Measurements from ENCODE around the gene KRTAP10-5.
"Not testable (repeated sequence)": the region's sequence is repeated elsewhere in the genome, so short reads cannot be mapped to it uniquely, and the experiment has no call there.

Gene KRTAP10-5

DNA sequence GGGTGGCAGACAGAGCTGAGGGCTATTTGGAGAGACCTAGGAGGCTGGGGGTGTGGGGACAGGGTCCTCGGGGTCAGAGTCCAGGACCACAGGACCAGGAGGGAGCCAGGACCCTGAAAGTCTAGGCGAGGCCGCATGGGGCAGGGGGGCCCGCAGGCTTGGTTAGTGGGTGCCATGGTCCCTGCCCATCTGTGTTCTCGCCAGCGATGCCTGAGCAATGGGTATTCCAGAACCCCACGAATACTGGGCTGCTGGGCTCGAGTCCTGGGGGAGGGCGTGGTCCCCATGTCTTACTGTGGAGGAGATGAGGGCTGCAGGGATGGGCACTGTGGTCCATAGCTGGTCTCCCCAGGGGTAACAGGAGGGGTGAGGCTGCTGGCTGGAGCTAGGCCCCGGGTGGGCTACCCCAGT lies 9.9 kb upstream of the KRTAP10-5 start:
- no peak for DNase-seq

DNA sequence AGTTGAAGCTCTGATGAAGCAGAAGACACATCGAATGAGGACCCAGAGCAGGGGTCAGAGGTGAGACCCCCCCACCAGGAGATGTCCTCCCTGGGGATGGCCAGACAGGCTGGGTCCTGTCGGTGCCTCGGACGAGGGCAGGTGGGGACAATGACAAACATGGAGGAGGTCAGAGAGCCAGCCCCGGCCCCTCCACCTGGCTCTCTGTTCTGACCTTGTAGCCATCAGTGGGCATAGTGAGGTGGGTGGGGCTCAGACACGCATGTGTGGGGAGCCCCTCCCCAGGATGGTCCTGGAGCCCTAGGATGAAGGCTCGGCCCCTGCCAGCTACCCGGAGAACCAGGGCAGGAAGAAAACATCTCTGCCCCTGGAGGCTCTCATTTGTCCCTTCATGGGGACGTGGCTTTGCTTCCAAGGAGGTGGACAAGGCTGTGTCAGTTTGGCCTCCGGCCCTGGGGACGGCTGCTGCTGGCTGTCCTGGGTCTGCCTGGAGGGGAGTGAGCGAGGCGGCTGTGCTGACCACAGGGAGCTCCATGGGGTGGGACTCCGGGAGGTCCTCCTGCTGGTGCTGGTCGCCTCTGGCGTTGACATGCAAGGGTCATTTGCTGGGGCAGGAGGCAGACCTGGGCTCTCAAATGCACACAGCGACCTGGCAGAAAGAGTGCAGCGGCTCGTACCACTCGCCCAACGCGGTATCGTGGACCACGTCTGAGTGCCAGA lies 9.3 kb upstream of the KRTAP10-5 start:
- DNase-seq = no peak

GRCh38 chr21:44589094-44589493 lies 8.7 kb upstream of the KRTAP10-5 start:
- no peak for DNase-seq

GRCh38 chr21:44585892-44586291 lies 5.5 kb upstream of the KRTAP10-5 start:
- no peak for DNase-seq

GRCh38 chr21:44583800-44584147 lies 3.4 kb upstream of the KRTAP10-5 start:
- no peak for DNase-seq

- DNase-seq = no peak
Measured at GRCh38 chr21:44583089-44583799, 2.8 kb upstream of the KRTAP10-5 start.

DNA sequence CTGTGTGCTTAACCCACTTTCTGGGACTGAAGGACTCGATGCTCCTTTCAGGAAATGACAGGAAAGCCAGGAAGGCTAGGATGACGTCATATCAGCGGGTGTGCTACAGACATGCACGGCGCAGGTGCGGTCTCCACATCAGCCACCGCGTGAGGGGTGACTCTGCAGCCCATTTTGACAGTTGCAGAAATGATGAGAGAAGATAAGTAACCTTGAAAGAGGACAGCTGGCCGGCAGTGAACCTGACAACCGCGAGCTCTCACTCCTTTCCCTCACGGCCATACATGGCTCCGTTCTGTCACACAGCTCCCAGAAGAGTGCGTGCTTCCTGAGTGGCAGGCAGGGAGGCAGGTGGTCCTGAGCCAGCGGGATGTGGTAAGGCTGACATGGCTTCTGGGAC lies 1.7 kb upstream of the KRTAP10-5 start:
- no peak for DNase-seq

- no peak for DNase-seq
Measured at GRCh38 chr21:44581158-44581557, 754 bp upstream of the KRTAP10-5 start.

GRCh38 chr21:44579833-44580144 lies 615 bp downstream of the KRTAP10-5 start:
- DNase-seq = no peak

- DNase-seq = no peak
Measured at GRCh38 chr21:44579056-44579832, 1.2 kb downstream of the KRTAP10-5 start.

GRCh38 chr21:44578371-44579055 lies 1.9 kb downstream of the KRTAP10-5 start:
- DNase-seq = no peak

- no peak for DNase-seq
Measured at GRCh38 chr21:44576025-44576420, 4.4 kb downstream of the KRTAP10-5 start.

- DNase-seq = no peak
Measured at GRCh38 chr21:44575307-44576024, 4.9 kb downstream of the KRTAP10-5 start.

- no peak for DNase-seq
Measured at GRCh38 chr21:44574457-44575306, 5.7 kb downstream of the KRTAP10-5 start.

- not testable (repeated sequence) for DNase-seq
Measured at GRCh38 chr21:44573630-44574456, 6.6 kb downstream of the KRTAP10-5 start, which contains the start of gene KRTAP10-4. TSS of gene KRTAP10-4 (plus strand) at chr21:44573729. CDS start at chr21:44573759, 30 bp downstream.

DNA sequence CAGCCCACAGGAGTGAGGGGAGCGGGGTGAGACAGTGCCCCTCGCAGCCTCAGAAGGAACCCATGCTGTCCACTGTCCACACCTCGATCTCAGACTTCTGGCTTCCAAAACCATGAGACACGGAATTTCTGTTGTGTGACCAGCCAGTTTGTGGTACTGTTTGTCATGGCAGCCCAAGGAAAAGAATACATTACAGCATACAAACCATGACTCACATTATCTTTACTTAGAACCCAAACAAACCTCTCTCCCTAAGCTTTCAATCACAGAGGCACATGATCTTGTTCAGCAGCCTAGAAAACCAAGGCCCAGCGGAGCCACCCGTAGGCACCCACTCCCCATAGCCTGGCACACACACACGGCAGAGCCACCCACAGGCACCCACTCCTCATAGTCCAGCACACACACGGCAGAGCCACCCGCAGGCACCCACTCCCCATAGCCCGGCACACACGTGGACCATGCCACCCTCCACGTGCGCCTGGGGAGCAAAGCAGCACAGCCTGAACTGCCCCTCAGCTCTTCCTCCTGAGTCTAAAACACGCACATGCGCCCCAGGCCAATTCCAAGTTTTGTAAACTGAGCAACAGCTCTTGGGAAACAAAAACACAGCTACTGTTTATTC lies 7.3 kb downstream of the KRTAP10-5 start:
- no peak for DNase-seq

- DNase-seq = no peak
Measured at GRCh38 chr21:44571844-44572782, 8.3 kb downstream of the KRTAP10-5 start.

GRCh38 chr21:44571296-44571695 lies 9.1 kb downstream of the KRTAP10-5 start:
- no peak for DNase-seq

All from amniotic stem cell (primary cell).